HL-60 (cell line): ENCODE results near the gene GLRX2.

Experiments
- CTCF ChIP-seq: IDR thresholded peaks from one replicate; pipeline ENCODE4 v1.5.1; 2011; ENCODE audit warnings: low read length, control low read depth, inconsistent platforms; ENCODE audit not compliant: insufficient read depth
- POLR2AphosphoS5 ChIP-seq: IDR thresholded peaks from 2 replicates; pipeline ENCODE4 v1.6.1; 2012; ENCODE audit warnings: low read depth
- REST ChIP-seq: IDR thresholded peaks from 2 replicates; pipeline ENCODE4 v1.6.1; 2012; ENCODE audit warnings: low read depth; ENCODE audit not compliant: insufficient replicate concordance

- TF ChIP-seq REST (no peak), CTCF (no peak), POLR2AphosphoS5 (no peak)
Measured at GRCh38 chr1:193120604-193121166, 15.5 kb upstream of the GLRX2 start.
